NCI-H1694 (cell line): Measurements from ENCODE around the gene PLD6.
"Not testable (repeated sequence)": the region's sequence is repeated elsewhere in the genome, so short reads cannot be mapped to it uniquely, and the experiment has no call there.

Experiments used
- DNase-seq: peaks from one replicate; lab custom pipeline; 2025; lab: John Stamatoyannopoulos, UW

Gene PLD6

DNA sequence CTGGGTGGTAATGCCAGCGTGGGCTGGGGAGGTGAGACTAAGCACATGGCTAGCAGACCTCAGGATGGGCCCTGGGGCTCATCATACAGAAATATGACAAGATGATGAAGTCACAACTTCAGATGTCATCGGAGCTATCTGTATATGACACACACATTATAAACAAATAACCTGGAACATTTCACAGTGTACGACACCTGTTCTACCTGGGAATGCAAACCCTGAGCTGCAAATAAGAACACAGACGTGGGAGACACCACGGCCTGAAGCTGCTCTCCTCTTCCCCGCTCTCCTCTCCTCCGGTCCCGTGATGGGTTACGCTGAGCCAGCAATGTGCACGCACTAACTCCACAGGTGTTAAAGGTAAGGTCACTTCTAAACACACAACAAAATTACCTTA, 4.9 kb downstream of the PLD6 start:
- no peak for DNase-seq

DNA sequence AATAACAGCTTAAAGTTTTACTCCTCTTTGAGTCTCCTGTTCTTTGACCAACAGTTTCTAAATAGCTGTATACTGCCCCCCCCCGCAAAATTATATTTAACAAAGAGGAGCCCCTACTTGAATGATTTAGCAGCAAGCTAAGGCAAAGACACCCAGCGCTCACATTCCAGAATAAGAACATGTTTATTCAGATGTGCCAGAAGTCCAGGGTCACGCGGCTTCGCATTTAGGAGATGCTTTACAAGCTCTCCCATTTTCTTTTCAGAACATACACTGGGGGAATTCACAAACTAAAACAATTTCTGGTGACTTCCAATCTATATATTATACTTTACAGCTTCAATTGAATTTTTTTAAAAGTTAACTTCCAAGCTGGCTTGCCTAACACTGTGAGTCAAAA, 5.3 kb downstream of the PLD6 start:
- no peak for DNase-seq

DNA sequence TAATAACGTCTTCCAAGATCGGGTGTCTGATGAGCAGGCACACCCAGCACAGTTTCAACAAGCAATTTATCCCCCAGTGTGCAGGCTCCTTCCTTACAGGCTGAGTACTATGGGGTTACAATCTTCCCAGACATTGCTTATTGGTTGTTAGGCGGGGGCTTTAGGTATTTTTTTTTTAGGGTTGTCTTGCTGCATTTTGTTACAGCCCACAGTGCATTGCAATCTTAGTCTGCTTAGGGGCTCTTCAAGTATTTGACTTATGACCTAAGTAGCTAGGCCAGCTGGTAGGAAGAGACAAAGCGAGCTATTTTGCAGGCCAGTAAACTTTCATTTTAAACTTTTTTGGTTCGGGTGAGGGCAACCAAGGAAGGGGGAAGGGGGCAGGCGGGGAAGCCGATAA, 5.8 kb downstream of the PLD6 start:
- DNase-seq = no peak

DNA sequence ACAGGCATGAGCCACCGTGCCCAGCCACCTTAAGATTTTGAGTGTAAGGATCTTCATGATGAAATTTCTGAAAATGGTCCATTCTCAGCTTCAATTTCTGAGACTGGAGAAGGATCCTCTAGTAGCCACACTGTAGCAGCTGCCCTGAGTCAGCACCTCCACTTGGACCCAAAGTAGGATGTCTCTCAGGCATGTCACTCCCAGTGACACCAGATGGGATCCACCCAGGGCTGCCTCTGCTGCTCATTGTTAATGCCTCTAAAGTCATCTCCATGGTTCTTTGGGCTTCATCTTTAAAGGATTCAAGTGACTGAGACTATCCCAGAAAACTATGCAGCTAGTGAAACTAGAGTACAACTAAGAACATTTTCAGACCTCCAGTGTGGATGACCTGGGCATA, 7.9 kb downstream of the PLD6 start:
- DNase-seq = no peak

DNA sequence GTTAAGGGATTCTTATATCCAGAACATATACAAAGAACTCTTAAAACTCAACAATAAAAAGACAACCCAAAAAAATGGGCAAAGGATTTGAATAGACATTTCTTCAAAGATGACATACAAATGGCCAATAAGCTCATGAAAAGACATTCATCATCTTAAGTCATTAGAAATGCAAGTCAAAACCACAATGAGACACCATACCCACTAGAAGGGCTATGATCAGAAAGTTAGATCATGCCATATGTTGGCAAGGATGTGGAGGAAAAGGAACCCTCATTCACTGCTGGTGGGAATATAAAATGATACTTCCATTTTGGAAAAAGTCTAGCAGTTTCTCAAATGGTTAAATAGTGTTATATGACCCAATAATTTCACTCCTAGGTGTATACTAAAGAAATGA, 9.4 kb downstream of the PLD6 start:
- DNase-seq = no peak

DNA sequence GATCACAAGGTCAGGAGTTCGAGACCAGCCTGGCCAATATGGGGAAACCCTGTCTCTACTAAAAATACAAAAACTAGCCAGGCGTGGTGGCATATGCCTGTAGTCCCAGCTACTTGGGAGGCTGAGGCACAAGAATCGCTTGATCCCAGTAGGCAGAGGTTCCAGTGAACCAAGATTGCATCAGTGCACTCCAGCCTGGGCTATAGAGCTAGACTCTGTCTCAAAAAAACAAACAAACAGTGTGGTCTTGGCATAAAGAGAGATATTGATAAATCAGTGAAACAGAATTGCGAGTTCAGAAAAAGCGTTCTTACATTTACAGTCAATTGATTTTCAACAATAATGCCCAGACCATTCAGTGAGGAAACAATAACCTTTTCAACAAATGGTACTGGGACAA, 10.7 kb downstream of the PLD6 start:
- not testable (repeated sequence) for DNase-seq

DNA sequence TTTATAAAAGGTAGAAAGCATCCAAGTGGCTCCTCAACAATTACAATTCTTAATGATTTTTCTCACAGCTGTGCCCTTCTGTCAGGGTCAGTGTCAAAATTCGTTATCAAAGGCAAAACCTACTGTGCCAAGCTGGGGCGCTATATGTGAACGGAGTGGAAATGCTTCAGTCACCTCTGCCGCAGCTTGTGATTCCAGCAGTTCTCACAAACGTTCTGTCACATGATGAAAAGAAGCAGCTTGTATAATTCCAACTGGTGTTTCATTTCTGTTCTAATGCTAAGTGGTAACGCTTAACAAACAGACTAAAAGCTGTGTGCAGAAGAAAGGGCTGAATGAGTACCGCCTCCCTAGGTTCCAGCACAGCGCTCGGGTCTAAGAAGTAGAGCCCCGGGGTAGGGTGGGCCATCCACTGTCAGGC, 14.2 kb downstream of the PLD6 start:
- peak; percentile 71 for DNase-seq

DNA sequence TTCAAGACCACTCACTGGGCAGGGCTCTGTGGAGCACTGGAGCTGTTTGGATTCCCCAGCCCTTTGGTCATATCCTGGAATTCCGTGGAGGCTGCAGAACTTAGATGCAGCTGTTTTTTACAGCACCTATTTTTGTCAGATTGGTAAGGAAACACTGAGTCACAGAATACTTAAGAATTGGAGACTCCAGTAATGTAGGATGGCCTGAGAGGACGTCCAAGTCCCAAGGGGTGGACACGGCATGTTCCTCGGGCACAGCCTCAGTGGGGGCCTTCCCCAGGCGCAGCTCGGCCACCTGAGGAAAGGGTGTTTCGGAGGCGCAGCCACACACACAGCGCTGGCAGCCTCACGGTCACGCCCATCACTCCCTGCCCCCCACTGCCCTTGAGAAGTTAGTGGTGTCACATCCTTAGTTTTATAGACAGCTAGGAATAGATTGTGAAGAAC, 14.8 kb downstream of the PLD6 start:
- no peak for DNase-seq

DNA sequence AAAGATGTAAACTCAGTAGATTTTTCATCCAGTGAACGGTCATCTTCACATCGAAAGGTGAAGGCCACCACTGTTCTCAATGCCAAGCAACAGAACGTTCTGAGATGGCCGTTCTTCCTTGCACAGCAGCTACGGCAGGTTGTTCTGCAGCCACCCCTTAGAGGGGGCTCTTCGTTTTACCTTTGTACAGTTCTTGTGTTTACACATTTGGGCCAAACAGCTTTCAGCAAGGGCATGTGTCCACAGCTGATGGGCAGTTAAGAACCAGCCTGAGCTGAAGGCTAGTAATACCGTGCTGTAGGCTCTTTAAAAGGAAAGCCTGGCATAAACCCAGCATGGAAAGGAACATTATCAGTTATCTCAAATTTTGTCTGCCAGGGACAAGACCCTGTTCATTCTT, 15.9 kb downstream of the PLD6 start:
- DNase-seq = no peak

DNA sequence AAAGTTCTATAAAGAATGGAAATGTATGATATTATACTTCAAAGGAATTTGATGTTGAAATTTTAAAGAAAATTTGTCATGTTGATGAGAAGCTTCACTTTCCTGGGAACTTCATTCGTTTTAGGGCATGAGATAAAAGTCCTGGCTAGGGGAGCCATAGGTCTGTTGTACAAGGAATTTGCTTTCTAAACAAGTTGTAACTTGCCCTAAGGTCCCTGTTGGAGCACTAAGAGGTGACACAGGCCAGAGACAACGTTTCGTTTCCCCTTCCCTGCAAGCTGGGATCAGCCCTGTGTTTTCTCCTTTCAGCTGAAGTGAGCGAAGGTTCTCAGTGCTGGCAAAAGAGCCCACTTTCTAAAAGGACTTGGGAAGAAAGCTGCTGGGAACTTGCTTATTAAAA, 16.6 kb downstream of the PLD6 start:
- DNase-seq = no peak

DNA sequence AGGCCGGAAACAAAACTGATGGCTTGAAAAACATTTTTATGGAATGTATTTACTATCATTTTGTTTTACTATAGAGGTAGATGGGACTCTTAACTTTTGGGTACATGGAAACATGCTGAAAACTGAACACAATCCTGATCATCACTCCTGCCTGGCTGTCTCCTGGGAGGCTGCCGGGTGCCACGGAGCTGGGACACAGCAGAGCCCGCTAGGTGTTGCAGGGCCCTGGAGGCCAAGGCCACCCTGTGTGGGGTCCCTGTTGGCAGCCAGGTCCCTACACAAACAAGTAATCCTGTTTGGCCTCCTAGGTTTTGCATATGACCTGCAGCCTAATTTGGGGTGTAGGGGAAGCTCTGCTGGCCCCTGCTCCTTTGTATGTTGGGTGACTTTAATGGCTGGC, 17.5 kb downstream of the PLD6 start:
- DNase-seq = no peak

DNA sequence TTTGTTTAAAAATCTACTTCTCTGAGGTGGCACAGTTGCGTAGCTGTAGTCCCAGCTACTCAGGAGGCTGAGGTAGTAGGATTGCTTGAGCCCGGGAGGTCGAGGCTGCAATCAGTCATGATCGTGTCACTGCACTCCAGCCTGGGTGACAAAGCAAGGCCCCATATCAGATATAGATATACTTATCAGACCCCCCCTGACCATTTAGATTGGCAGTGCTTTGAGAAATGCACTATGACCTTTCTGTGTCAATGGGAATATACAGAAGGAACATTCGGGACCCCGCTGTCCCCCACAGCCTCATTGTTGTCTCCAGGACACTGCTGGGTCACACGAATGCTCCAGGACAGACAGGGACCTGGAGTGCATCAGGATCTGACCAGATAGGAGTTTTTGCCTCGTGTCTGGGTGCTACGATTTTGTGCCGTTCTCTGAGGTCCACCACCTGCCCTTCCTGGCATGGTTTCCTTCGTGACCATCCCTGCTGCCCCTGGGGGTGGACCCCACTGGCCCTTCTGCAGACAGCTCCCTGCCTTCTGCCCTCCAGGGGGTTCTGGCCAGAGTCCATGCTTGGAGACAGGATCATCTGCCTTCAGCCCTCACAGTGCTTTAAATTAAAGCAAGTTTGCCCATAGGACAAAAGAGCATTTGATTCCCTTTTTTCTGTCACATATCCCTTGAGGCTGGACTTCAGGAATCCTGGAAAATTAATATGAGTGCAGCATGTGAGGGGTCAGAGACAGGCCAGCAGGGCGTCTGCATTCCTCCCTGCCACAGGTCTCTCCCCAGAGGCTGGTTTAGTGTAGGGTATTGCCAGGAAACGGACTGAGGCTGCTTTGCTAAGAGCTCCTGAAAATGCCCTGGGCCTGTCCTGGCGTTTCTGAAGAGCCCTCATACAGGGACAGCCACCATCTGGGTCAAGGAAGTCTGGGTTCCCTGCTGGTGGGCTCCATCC, 19.3 kb downstream of the PLD6 start:
- DNase-seq = no peak

DNA sequence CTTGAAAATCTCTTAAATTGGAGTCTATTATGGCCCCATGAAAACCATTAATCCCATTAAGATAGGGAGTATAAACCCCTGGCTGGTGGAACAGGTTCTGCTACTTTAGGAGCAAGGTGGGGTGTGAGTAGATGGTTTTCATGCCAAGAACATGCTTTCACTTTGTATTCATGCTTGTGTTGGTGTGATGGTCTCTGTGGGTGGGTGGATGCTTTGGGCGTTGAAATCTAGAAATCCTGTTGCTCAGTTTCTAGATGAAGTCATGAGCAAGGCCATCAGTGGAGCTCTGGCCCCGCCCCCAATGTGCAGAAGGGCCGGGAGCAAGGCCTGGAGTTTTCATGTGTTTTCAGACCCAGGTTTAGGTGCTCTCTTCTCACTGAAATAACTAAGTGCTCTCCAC, 20.1 kb downstream of the PLD6 start:
- no peak for DNase-seq

DNA sequence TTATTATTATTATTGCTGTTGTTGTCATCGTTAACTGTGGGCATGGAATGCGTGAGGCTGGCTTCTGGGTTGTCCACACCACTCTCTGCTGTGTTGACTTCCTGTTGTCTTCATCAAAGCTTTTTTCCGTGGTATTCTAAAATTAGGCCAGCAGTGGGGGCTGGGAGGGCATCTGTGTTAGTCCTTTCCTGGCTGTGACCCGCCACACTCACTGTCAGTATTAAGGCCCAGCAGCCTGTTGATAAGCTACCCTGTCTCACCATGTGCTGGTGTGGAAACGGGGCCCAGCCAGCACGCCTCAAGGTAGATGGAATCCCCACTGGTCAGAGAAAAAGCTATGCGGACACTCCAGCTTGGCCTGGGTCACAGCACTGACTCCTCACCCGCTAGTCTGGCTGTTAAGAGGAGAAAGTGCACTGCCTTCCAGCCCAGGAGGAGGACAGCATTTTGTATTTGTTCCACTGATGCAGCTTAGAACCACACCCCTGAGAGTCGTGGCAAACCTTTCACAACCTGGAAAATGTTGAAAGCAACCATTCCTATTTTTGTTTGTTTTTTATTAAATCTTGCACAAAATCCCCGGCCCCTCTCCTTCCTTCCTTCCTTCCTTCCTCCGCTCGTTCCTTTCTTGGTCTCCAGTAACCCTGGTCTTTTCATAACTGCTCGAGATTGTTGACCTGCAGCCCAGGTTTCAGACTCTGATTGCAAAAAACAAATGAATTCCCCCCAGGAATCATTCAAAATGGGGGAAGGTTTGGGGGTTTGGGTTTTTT, 21.0 kb downstream of the PLD6 start:
- DNase-seq = not testable (repeated sequence)

DNA sequence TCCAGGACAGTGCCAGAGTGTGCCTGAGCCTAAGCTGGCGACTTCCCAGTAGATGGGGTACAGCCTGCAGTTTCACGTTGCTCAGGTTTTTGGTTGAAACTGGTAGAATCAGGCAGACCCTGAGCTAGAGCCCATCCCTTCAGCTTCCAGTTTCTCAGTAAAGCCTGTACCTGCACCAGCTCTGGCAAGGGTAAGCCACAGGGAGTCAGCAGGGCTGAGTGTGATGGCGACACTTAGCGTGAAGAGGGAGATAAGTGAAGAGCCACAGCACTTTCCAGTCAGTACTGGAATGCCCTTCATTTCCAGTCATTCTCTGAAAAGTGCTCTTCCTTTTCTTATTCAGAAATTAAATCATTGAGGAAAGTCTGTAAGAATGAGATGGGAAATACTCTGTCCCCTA, 22.4 kb downstream of the PLD6 start:
- DNase-seq = no peak

DNA sequence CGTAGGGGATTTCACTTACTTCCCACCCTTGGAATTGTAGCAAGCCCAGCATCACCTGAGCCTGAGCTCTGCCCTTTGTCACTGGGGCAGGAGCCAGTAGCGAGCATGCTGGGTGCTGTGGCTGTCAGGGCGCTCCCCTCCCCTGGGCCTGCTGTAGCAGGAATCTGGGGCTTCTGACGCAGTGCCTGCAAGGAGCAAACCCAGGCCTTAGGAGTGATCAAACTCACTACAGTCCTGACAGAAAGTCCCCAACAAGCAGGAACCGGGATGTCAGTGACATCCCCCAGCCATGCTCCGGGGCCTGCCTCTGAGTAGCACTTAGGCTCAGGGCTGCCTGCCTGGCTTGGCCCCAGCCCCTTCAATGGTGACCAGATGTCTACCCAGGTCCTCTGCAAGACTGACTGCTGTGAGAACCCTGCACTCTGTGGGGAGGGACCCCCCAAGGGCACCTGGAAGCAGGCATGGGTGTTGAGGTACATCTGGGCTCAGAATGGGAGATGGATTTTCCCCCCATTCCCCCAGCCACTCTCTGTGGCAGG, 23.5 kb downstream of the PLD6 start:
- DNase-seq = no peak

DNA sequence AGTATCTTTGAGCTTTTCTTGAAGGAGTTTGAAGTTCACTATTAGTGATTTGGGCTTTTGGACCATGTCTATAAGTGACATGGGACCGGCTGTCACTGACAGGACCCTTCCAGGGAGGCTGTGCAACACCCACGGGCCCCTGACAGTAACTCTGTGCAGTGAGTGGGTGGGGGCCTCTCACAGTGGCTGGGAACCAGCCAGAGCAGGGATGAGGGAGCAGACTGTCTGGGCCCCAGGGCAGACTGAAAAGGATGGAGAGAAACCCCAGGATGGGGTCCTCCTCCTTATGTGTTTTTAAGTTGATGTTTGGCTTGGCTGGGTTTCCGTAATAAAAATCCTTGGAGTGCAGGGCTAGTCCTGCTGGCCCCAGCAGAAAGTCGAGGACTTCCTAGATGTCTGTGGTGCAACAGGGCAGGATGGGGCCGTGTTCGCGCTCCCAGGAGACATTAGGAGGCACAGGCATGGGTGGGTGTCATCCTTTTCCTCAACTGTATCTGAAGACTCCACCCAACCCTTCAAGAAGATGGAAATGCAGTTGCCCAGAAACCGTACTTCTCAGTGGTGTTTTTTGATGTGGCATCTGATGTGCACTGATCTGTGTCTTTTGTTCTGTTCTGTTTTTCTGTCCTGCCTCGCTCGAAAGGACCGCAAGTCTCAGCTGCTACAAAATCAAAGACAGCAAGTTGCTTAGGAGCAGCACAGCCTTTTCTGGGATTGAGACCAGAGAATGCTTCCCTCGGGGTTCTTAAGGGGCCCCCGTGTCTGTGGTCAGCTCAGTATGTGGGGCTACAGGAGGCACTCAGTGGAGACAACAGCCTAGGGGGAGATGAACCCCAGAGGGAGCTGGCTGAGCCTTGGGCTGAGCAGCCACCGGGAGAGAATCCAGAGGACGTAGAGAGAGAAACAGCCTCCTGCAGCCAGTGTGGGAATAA, 24.2 kb downstream of the PLD6 start:
- no peak for DNase-seq

DNA sequence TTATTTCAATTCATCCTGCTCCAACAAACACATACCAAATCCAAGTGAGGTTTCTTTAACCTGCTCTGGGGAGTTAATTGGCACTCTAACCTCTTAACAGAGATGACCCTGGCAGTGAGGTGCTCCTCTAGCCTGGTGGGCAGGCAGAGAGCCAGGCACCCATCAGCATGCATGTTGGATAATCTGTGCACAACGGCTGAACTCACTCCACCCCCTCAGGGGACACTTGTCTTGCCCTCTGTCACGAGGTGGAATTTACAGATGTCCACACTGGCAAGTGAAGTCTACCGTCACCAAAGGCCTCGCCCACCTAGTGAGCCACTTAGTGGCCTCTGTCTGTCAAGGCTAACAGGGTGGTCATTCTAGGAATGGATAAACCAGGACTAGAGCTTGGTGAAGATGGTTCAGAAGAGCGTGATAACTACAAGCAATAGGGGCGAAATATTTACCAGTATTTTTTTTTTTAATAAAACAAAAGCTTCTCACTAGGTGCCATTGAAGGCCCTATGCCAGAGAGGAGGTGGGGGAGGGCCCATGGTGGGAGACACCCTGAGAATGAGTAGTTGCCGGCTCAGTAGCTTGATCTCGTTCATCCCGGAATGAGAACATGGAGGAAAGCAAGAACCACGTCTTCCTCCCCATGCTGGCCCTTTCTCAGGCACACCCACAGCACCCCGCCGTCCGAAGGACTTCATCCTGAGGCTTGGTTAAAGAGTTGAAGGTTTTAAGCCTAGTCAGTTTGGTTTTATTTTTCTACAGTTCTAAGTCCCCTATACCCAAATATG, 25.2 kb downstream of the PLD6 start:
- DNase-seq = no peak

DNA sequence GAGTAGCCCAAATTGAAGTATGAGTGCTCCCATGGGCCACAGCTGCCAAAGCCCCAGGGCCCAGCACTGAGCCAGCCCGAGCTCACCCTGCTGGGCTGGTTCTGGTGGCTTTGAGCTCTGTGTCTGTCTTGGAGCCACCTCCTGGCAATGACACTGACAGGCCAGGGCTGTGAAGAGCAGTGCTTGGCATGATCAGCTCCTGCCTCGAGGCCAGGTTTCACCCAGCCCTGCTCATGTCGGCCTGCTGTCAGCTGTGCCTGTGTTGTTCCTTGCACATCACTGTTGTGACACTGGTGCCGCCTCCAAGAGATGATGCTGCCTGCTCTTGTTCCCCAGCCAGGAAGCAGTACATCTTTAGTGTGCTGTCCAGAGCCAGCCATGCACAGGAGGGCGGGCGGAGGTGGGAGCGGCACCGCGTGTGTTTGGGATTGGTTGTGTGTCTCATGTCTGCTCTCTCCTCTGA, 26.0 kb downstream of the PLD6 start:
- DNase-seq = no peak

DNA sequence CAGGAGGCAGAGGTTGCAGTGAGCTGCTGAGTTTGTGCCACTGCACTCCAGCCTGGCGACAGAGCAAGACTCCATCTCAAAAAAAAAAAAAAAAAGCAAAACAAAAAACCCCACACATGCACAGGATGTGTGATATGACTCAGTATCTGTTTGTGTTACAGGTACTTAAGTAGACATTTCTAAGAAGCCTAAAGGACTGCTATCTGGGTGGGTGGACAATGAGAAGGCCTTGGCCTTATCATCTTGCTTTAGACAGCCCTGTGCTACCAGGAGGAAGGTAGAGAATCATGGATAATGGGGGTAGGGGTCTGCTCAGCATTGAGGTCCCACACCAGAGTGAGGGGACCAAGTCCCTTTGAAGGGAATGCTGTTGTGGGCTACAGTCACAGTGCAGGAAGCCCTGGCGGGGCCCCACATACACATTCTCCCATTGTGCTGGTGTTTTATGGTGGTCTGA, 26.7 kb downstream of the PLD6 start:
- DNase-seq = no peak

DNA sequence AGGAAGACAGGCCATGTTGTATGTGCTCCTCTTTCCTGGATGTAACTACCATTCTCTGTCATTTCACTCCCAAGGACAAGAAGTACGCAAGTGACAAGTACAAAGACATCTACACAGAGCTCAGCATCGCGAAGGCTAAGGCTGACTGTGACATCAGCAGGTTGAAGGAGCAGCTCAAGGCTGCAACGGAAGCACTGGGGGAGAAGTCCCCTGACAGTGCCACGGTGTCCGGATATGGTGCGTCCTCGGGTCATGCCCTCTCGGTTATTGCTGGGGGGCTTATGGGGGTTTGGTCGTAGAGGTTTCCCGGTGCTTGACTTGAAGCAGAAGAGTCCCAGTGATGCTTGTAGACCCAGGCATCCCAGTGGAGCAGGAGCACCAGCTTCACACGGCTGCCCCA, 29.0 kb downstream of the PLD6 start:
- no peak for DNase-seq
